NOMO-1 treated with dmso at 0.1 percent for 144 hours (cell line): ENCODE measurements around the gene SIX1.

Source experiments
- DNase-seq: peaks from one replicate; lab custom pipeline; 2025; ENCODE audit not compliant: unreplicated experiment; lab: John Stamatoyannopoulos, UW

SIX1 gene

GRCh38 chr14:60655898-60656685, 6.8 kb upstream of the SIX1 start:
- no peak for DNase-seq

- no peak for DNase-seq
These were observed 6.0 kb upstream of the SIX1 start for GRCh38 chr14:60655119-60655897.

DNA sequence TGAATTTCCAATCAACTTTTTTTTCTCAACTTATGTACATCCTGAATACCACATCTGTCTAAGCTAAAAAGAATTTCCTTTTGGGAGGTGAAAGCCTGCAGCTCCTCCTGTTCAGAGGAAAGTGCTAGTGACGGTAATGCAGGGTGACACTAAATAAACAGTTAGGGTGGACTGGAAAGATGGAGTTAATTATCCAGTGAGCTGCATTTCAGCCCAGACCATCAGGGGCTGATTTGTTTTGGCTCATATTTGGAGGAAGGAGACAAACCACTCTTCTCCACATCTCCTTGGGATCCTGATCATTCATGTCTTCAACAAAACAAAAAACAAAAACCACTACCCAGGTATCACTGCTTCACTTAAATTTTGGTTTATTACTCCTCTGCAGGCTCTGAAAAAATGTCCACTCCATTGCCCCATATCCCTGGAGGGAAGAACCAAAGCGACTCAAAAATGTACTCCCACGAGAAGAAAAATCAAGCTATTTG, 5.1 kb upstream of the SIX1 start:
- no peak for DNase-seq

GRCh38 chr14:60653701-60654161, 4.5 kb upstream of the SIX1 start:
- DNase-seq, result no peak

DNA sequence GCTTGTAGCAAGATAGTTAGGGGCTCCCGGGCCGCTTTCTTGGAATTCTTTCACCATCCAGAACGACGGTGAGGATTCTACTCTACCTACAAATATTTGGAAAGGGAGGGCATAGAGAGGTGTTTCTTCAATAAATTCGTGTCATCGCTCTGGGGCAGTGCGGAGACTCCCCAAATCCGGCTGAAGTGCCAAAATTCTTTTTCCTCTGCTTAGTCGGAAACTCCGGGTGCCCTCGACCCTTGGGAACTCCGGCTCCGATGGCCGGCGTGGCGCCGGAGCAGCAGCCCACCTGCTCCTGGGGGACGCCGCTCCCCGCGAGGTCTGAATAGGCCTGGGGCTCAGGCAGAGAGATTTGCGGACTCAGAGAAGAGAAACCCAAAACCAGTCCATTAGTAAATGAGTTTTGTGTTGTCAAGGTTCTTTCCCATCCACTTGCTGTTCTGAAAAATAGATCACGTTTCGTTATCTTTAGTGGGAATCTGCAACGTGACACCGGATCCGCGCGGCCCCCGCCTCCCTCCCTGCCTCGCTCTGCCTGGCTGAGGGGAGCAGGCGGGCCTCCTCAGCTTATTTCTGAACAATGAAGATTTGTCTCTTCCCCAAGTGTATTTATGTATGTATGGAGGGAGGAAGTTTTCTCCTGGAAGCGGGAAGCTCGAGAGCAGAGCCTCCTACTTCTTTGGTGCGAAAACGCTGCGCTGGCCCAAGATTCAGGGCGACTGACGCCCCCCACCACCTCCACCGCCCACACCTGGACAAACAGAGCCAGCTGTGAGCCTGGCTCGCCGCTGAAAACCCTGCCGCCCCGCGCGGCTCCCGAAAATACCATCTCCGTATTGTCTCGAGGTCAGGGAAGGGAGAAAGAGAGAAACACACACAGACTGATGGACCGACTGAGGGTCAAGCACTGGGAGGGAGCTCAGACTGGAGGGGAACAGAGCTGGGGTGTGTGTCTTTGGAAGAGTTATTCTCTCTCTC, 3.7 kb upstream of the SIX1 start:
- no peak for DNase-seq

- DNase-seq, result no peak
These were observed 2.8 kb upstream of the SIX1 start for GRCh38 chr14:60651796-60652673.

DNA sequence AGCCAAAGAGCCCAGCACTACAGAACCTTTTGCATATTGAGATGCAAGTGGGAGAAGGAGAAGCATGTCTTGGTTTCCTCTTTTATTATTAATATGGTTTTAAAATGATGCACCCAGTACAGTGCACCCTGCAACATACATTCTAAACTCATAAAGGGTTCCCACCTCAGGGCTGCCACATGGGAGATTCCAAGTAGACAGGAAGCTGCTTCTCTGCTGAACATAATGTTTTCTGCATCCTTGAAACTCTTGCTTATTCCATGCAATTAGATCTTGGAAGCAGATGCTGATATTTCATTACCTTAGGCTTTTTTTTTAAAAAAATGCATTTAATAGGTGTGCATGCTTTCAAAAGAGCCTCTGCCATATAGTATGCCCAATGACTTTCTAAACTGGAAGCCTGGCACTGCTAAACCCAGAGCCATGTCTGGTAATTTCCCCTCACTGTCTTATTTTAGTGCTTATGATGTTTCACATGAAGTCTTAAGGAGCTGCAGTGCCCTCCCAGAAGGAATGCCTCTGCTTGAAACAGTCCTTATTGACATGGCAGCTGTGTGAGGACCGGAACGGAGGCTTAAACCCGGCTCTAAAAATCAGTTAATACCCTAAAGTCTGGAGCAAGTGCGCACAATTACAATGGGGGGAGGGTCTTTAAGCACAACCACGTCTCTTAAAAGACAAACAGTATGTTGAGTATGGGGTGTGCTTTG, 2.0 kb upstream of the SIX1 start:
- DNase-seq, result no peak

DNA sequence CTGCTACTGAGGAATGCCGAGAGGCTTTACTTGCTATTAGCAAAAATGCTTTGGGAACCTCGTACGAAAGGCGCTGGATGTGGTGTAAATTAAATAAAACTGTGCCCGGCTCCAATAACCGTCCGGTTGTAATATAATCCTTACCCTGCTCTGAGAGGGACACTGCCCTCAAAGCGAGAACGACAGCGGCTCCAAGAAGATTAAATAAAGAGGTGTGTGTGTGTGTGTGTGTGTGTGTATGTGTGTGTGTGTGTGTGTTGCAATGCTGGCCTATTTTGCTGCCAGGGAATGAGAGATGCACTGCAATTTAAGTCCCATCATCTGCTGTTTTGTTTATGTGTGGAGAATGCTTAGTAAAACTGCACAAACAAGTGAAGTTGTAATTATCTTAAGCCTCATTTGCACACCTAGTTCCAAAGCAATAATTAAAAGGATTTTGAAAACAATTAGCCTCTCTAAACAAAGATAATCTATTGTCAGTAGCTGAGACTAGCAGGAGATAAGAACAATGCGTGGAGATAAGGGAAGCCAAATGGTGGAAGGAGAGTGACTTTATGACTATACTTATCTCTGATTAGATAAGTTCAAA, 1.2 kb upstream of the SIX1 start:
- no peak for DNase-seq

- DNase-seq, result no peak
These were observed 647 bp upstream of the SIX1 start for GRCh38 chr14:60649875-60650372.

DNA sequence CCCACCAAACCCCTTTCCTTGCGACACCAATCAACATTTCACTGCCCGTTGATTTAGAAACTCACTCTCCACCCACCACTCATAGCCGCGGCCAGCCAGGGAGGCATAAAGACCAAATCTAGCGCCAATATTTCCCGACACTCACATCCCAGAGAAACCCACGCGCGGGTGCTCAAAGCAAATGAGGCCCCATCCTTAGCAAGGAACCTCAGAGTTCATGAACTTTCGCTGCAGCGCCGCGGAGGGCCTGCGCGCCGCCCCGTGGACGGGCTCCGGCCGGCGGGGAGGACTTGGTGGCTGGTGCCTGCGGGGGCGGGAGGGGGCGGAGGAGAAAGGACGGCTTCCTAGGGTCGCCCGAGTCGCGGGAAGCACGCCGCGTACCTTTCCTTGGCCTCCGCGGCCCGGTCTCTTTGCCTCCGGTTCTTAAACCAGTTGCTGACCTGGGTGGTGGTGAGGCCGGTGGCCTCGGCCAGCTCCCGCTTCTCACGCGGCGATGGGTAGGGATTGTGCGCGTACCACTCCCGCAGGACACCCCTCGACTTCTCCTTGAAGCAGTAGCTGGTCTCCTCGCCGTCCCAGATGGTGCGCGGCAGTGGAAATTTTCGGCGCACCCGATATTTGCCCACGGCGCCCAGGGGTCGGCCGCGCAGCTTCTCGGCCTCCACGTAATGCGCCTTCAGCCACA, 886 bp downstream of the SIX1 start:
- no peak for DNase-seq

GRCh38 chr14:60647837-60648248, 1.4 kb downstream of the SIX1 start:
- DNase-seq, result no peak

DNA sequence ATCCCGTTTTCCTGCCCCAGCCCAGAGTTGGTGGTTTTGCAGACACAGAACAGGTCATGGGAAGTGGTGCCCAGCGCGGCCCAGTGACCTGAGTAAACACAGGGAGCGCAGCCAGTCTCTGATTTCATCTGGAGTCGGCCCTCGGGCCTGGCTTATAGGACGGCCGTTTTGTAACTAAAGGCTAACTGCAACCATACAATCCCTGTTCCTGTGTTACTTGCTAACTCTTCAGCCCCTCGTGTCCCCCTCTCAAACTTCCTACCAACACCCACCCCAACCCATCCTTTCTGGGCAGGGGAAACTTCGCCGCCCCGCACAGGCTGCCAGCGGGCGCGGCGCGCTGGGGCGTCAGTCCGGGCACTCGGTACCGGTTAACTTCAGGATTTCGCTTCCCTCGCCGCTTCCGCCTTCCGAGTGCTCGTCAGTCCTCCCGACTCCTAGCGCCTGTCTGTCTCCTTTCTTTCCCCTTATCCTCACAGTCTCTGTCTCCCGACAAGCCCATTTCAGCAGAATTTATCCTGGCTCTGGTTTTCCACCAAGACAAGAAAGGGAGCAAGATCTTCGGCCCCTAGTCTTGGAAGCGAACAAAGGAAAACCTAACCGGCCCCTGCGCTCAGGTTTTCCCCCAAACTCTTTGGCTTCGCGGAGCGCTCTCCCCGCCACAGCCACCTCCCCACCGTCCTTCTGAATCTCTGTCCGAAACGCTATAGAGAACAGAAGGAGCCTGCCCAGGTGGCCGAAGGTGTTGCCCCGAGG, 2.0 kb downstream of the SIX1 start:
- no peak for DNase-seq

DNA sequence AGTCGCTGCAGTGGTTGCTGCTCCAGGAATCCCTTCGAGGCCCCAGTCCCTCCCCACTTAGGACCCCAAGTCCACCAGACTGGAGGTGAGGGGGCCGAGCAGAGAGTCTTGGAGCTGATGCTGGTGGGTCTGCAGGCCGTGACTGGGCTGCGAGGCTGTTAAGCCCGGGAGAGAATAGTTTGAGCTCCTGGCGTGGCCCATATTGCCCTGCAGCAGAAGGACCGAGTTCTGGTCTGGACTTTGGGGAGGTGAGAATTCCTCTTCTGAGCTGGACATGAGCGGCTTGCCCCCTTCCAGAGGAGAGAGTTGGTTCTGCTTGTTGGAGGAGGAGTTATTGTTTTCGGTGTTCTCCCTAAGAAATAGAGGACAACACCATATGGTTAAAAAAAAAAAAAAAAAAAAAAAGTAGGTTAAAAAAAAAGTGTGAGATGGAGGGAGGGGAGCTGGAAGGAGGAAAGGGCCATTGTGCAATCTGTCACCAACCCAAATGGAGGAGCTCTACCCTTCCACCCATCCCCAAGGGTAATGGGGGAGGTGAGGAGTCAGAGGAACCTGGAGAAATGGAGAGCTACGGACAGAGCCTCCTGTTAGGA, 3.0 kb downstream of the SIX1 start:
- no peak for DNase-seq

- no peak for DNase-seq
These were observed 4.0 kb downstream of the SIX1 start for GRCh38 chr14:60645126-60645741.

- DNase-seq, result no peak
These were observed 4.6 kb downstream of the SIX1 start for GRCh38 chr14:60644666-60645065.

- no peak for DNase-seq
These were observed 5.6 kb downstream of the SIX1 start for GRCh38 chr14:60643463-60644314.
